HG03103 (cell line): ENCODE measurements around the gene DNAAF2.
"Not testable (repeated sequence)": the region's sequence is repeated elsewhere in the genome, so short reads cannot be mapped to it uniquely, and the experiment has no call there.

Source experiments
- ATAC-seq: cut with Tn5 transposase; IDR thresholded peaks from one replicate; pipeline ENCODE4 v1.9.1; 2021; ENCODE audit warnings: low read depth; ENCODE audit not compliant: unreplicated experiment

DNAAF2 gene

DNA sequence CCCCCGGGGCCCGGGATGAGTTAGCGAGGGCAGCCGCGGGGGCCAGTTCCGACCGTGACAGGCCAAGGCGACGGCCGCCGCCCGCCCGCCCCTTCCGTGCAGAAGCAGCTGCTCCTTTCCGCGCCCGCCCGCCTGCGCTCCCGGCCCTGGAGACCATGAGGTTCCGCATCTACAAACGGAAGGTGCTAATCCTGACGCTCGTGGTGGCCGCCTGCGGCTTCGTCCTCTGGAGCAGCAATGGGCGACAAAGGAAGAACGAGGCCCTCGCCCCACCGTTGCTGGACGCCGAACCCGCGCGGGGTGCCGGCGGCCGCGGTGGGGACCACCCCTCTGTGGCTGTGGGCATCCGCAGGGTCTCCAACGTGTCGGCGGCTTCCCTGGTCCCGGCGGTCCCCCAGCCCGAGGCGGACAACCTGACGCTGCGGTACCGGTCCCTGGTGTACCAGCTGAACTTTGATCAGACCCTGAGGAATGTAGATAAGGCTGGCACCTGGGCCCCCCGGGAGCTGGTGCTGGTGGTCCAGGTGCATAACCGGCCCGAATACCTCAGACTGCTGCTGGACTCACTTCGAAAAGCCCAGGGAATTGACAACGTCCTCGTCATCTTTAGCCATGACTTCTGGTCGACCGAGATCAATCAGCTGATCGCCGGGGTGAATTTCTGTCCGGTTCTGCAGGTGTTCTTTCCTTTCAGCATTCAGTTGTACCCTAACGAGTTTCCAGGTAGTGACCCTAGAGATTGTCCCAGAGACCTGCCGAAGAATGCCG lies 13.7 kb downstream of the DNAAF2 start:
- peak; percentile 20 for ATAC-seq

DNA sequence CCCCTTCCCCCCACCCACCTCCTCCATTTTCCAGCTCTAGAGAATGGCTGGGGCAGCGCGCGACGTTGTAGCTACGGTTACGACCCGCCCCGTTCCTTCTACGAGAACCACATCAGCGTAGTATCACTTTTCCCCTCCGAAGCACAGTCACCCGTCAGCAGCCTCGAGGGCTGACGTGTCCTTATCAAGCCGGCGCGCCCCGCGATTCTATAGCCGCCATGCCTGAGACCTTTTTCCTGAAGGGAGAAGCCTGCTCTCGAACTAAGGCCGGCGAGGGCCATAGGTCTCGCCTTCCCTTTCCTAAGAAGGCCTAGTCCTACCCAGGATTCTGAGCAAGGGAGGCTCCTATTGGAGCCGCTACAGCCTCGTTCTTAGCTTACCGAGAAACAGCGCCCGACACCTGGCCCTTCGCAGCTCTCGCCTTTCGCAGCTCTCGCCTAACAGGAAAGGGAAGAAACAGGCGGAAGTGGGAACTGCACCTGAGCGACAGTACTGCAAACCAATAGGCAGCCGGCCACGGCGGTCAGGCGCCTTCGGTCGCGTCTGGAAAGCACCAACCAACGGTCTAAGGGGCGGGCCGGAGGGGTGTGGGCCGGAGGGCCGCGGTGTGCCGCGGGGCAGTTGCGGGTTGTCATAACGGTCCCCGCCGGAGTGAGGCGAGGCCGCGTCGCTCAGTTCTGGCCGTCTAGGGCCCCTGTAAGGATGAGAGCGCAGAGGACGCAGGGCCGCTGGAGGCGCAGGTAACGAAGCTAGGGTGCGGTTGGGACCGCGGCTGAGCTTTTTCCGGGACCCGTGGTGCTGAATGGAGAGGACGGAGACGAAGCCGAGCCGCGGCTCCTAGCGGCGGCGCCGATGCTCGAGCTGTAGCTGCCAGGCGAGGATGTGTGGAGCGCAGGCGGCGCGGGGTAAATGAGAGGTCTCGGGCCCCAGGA lies 14.6 kb downstream of the DNAAF2 start, which contains the start of the genes MGAT2 and RPL36AL:
Gene MGAT2, plus strand, starts transcription at position 618 of the 932 bp plus-strand sequence. CDS start 470 bp downstream, outside the sequence.
Gene RPL36AL, minus strand, starts transcription at position 445 of the 932 bp plus-strand sequence. CDS start 1,522 bp downstream, outside the sequence.
- peak; percentile 93 for ATAC-seq

DNA sequence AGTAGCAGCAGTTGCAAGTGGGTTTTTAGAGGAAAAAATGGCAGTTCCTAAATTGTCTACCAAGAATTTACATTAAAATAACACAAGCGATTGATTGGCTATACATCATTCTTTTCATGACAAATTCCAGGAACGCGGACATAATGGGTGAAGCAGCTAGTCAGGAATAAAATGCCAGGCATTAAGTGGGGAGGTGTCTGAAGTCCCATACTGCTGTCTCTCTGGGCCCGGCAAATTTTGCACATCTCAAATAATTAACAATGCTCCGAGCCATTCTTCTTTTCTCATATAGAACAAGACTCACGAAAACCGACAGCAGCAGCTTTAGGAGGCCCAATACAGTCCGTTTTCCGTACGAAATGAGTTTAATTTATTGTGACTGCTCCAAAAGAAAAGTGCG lies 15.3 kb downstream of the DNAAF2 start:
- no peak for ATAC-seq

DNA sequence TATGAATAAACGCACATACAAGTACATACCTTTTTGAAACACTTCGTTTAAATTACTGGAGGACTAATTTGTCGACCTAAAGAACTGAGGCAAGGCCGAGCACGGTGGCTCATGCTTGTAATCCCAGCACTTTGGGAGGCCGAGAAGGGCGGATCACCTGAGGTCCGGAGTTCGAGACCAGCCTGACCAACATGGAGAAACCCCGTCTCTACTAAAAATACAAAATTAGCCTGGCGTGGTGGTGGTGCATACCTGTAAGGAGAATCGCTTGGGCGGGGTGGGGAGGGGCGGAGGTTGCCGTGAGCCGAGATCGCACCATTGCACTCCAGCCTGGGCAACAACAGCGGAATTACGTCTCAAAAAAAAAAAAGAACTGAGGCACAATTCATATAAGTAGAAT lies 15.8 kb downstream of the DNAAF2 start:
- not testable (repeated sequence) for ATAC-seq

DNA sequence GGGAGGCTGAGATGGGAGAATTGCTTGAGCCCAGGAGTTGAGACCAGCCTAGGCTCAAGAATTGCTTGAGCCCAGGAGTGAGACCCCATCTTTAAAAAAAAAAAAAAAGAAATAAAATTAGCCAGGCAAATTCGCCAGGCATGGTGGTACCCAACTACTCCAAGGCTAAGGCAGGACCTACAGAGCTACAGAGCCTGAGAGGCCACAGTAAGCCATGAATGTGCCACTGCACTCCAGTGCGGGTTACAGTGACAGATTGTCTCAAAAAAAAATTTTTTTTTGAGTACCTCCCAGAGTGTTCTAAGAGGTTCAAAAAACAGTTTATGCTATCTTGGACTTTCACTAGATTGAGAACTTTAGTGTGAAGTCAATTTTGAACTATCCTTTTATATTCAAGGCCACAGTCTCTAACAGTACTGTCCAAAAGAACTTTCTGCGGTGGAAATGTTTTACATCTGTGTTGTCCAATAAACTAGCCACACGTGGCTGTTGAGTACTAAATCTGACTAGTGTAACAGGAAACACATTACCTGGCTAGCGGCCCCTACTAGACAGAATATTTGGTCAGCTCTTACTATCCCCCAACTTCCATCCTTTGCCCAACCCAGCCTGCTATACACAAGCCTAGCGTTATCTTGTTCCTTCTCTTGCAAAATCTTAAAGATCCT lies 17.1 kb downstream of the DNAAF2 start:
- no peak for ATAC-seq

DNA sequence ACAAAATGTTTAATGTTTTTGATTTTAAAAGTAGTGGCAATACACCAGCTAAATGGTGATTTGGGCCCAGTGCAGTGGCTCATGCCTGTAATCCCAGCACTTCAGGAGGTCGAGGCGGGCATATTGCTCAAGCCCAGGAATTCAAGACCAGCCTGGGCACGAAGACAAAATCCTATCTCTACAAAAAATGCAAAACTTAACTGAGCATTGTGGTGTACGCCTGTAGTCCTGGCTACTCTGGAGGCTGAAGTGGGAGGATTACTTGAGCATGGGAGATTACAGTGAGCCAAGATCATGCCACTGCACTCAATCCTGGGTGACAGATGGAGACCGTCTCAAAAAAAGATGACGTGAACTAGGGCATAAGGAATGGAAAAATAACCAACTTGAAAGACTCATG lies 19.3 kb downstream of the DNAAF2 start:
- no peak for ATAC-seq

DNA sequence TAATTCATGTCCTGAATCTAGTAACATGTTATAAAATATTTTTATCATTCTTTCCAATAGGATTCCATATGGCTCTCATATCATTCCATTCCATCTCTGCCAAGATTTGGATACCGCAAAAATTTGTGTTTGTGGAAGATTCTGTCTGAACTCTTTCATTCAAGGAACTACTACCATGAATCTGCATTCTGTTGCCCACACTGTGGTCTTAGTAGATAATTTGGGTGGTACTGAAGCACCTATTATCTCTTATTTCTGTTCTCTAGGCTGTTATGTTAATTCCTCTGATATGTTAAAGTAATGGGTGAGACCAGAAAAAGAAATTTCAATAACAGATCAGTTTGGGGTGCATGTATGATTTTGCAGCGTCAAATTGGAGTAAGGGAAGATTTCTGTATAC lies 20.8 kb downstream of the DNAAF2 start:
- no peak for ATAC-seq

DNA sequence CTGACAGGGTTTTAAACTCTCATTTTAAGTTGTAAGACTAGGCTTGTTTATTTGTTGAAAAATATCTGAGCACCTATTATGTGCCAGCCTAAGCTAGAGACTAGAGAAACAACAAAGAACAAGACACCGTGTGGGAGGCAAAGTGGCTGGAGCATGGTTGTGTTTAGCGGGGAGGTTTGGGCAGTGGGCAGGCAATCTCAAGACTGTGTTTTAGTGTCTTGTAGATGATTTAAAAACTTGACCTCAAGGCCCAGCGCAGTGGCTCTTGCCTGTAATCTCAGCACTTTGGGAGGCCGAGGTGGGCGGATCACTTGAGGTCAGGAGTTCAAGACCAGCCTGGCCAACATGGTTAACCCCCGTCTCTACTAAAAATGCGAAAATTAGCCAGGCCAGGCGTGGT lies 22.4 kb downstream of the DNAAF2 start:
- ATAC-seq = no peak

DNA sequence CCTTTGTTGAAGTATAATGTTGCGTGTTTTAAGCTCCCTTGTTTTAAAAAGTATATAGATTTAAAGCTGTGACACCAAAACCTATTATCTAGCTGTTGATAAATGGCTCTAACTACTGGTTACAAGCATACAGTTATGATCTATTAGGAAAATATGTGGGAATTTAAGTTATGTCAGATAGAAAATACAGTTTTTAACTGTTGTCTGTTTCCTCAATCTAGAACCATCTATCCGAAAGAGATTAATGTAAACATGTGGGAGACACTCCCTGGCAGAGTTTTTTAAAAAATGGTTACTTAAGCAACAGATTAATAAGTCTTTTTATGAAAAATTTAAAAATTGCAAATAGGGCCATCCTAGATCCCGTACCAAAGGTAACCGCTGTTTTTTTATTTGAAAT lies 22.8 kb downstream of the DNAAF2 start:
- ATAC-seq = no peak

DNA sequence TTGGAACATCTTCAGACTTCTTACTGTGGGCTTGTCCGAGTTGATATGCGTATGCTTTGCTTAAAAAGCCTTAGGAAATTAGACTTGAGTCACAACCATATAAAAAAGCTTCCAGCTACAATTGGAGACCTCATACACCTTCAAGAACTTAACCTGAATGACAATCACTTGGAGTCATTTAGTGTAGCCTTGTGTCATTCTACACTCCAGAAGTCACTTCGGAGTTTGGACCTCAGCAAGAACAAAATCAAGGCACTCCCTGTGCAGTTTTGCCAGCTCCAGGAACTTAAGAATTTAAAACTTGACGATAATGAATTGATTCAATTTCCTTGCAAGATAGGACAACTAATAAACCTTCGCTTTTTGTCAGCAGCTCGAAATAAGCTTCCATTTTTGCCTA lies 27.5 kb downstream of the DNAAF2 start:
- no peak for ATAC-seq

DNA sequence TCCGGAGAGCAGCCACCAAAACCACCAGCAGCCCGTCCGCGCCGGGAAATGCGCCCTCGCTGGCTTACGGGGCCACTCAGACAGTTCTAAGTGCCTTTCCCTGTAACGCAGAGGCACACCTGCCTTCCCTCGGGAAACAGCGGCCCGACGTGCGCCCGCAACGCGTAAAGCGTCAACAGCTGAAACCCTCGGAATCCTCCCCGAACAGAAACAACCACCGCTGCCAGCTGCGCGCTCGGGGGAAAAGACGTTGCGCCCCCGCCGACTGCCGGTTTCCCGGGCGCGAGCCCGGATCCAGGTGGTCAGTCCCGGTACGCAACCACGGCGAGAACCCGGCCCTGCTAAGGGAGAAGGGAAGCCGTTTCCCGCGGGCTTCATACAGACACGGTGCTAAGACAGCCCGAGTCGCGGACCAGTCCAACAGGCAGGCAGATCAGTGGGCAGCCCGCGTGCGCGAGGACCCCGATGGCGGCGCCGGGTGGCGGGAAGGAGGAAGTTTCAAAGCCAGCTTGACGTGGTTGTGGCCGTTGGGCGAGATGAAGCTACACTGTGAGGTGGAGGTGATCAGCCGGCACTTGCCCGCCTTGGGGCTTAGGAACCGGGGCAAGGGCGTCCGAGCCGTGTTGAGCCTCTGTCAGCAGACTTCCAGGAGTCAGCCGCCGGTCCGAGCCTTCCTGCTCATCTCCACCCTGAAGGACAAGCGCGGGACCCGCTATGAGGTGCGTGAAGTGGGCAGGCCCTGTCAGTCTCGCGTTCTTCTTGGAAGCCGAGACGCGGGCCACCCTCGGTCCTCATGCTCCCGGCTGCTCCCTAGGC lies 36.4 kb downstream of the DNAAF2 start, which contains the start of gene LRR1:
Gene LRR1, plus strand, starts transcription at position 456 of the 816 bp plus-strand sequence. Its CDS starts 81 bp downstream, at position 537.
- peak; percentile 34 for ATAC-seq

DNA sequence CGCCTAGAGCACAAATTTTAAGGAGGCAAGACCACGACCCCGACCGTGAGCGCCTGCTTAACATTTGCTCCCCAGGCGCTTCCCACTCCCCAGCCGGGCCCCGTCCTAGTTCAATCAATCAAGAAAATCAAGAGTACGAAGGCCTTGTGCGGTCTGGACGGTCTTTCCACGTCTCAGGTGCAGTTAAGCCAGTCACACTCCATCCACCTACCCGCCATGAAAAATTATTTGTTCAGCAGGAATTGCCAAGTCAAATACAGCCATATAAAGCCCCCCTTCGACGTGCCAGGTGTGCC lies 36.9 kb downstream of the DNAAF2 start:
- ATAC-seq = no peak

DNA sequence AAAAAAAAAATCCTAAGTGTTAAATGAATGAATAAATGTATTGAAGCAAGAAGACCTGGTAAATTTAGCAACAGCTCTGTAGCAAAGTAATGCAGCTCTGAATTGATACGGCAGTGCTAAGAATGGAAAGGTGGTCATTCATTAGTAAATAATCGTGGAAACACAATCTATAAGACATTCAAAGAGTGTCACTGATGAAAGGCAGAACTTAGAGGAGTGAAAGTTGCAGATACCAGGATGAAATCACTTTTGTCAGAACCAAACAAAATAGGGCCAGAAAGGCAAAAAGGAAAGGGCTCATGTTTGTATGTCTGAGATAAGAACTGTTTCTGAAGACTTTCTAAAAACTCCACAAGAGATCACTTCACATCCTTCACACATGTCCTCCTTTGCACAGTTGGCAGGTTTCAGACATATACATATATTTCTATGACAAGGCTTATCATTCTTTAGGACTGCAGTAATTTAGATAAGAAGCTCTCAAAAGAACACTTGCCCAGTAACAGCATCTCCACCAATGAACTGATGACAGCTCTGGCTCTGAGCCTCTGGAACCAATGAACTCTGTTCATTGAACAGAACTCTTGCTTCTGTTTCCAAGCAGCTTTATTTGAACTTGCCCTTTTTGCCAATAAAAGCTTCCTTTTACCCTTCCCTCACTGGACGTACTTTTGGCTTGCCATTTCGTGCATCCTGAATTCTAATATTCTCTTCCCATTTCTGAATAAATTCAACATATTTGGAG lies 40.5 kb downstream of the DNAAF2 start:
- ATAC-seq = no peak

DNA sequence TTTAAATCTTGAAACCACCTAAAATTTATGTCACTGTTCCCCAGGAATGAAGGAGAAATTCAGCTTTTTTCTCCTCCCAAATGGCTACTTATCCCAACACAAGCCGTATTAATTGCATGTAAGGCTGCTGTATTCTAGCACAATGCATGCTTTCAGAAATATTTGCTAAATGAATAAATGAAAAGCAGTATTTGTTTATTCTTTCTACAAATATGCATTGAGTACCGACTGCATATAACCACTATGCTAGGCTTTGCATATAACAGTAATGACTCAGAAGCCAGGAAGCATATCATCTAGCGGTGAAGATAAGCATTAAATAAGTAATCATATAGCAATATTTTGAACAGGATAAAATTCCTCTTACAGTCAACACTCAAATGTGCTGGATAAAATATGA lies 42.0 kb downstream of the DNAAF2 start:
- ATAC-seq = no peak

DNA sequence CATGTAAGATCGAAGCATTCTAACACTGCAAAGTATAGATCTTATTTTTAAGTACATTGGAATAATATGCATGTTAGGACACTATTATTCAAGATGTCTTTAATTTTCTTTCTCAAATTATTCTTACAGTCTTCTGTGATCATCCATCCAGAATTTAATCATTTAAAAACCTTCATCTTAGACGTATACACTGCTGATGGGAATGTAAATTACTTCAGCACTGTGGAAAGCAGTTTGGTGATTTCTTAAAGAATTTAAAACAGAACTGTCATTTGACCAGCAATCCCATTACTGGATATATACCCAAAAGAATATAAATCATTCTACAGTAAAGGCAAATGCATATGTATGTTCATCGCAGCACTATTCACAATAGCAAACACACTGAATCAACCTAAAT lies 45.7 kb downstream of the DNAAF2 start:
- no peak for ATAC-seq

DNA sequence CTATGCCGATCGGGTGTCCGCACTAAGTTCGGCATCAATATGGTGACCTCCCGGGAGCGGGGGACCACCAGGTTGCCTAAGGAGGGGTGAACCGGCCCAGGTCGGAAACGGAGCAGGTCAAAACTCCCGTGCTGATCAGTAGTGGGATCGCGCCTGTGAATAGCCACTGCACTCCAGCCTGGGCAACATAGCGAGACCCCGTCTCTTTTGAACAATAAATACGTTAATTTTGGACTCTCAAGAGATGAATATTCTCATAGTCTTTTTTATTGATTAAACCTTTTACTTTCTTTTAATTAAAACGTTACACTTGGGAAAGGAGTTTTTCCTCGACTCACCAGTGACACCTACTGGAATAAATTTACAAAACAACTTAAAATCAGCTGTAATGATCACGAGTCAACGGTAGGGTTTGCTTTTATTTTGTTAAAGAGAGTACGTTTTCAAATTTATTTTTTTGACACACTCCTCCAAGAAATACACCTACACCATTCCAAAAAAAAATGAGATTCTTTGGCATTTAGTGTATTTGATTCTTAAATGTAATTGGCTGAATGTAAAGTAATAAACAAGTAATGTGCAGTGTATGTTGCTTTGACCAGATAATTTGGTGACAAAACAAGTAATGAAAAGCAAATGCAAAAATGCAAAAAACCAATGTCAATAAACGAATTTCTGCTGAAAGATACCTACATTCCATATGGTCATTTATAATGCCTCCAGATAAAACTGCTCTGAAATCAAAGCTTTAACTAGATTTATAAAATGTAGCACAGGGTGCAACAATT lies 48.2 kb downstream of the DNAAF2 start:
- ATAC-seq = peak; percentile 29

DNA sequence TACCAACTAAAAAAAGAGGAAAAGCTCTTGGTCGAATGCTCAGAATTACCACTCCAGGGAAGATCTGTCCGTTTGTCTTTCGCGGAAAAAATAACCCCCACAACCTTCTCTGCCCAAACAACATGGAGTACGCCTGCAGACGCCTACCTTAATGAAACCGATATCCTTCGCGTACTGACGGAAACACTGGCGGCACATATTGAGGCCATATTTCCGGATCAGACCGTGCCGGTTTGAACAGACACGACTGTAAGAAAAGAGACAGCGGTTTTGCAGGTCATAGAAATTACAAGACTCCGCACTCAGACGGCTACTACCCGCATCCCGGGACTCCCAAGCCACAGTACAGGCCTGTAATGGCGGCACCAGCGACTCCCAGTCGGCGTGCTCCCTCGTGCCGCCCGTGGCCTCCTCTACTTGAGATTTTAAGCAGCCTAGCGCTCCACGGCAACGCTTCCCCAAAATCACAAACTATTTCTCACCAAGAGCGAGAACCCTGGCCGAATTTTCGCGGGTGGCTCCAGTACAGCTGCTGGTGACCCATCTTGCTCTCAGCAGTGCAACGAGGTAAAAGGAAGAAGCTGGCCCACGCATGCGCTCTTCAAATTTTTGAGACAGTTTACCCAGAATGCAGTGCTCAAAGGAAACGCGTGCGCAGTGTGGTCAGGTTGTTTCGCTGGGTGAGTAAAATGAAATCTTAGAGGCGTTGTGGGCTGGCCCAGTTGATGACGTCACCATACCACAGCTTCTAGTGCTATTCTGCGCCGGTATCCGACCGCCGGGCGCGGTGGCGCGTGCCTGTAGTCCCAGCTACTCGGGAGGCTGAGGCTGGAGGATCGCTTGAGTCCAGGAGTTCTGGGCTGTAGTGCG lies 49.0 kb downstream of the DNAAF2 start, which contains the start of gene RPS29:
Gene RPS29, minus strand, starts transcription at position 578 of the 870 bp plus-strand sequence. Its CDS starts 34 bp downstream, at position 544.
- peak; percentile 86 for ATAC-seq
